Effector memory CD8-positive, alpha-beta T cell (primary cell): Measurements from ENCODE around the gene TMEM97.
"Not testable (repeated sequence)": the region's sequence is repeated elsewhere in the genome, so short reads cannot be mapped to it uniquely, and the experiment has no call there.

Source experiments
- ATAC-seq: fragments of 150-1000 bp; cut with Tn5 transposase; replicated peaks from 2 replicates; pipeline ENCODE4 v1.10.0; 2021; ENCODE audit warnings: mild to moderate bottlenecking, moderate library complexity
- DNase-seq, 3 experiments: peaks; one replicate each; pipeline ENCODE4 v3.0.0; 2021
- H3K27ac Mint-ChIP-seq, 2 donors: one replicate each; pipeline ENCODE4 v1.8.0; 2022; ENCODE audit warnings: mild to moderate bottlenecking in 2 of 2, mixed read lengths in 2 of 2, moderate library complexity in 2 of 2
- H3K27me3 Mint-ChIP-seq, 2 donors: one replicate each; pipeline ENCODE4 v1.8.0; 2022; ENCODE audit warnings: mixed read lengths in 2 of 2
- H3K36me3 Mint-ChIP-seq: one replicate; pipeline ENCODE4 v1.8.0; 2022; ENCODE audit warnings: mild to moderate bottlenecking, moderate library complexity, mixed read lengths; ENCODE audit not compliant: insufficient read depth
- H3K4me1 Mint-ChIP-seq, 2 donors: one replicate each; pipeline ENCODE4 v1.8.0; 2022; ENCODE audit warnings: low read depth in 2 of 2, mixed read lengths in 2 of 2
- H3K4me3 Mint-ChIP-seq, 2 donors: one replicate each; pipeline ENCODE4 v1.8.0; 2022; ENCODE audit warnings: mild to moderate bottlenecking in 2 of 2, mixed read lengths in 2 of 2, moderate library complexity in 2 of 2
- H3K9me3 Mint-ChIP-seq, 2 donors: one replicate each; pipeline ENCODE4 v1.8.0; 2022; ENCODE audit warnings: mixed read lengths in 2 of 2
- total RNA-seq, 9 experiments: gene quantifications; one replicate each; lab custom pipeline; 2026; lab: John Stamatoyannopoulos, UW

Gene TMEM97
- total RNA-seq: 4.5 to 39.0 (median 8.5) reads per million in 9 experiments

DNA sequence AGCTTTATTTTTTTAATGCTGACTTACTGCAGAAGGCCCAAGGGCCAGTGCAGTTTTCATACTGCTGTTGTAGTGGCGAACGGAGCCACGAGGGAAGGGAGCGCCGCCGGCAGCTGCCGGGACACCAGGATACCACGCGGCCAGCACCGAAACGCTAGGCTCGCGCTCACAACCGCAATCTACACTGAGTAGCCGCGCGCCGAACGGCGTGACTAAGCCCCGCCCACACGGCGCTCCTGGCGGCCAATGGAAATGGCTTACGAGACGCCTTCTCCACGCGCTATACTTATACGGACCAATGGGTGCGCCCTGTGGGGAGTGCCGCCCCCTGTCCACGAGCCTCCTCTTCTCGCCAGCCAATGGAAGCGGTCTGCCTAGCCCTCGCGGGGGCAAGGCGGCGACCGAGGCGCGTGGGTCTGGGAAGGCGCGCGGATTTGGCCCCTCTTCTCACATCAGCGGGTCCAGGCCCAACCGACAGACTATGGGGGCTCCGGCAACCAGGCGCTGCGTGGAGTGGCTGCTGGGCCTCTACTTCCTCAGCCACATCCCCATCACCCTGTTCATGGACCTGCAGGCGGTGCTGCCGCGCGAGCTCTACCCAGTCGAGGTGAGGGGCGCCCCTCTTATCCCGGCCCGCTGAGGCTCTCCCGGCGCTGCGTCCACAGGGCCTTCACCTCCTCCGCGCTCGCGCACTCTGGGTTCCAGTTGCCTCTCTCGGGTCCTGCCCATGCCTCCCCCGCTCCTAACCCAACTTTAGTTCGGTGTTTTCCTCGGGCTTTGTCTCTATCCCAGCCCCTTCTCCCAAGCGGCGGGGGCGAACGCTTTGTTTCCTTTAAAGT, at the start of gene TMEM97:
TMEM97 (plus strand) TSS at position 442 of the 839 bp plus-strand sequence; CDS start at position 482, 40 bp downstream.
- peak within 1 kb of the TSS; percentile 87 to 90 for H3K4me3 Mint-ChIP-seq
- H3K4me1 Mint-ChIP-seq: peaks cover 14 to 18% of the 10 kb centered on the region in 2 donors
- H3K9me3 Mint-ChIP-seq: no peaks in the 10 kb centered on the region
- H3K36me3 Mint-ChIP-seq: peaks cover 15% of the 10 kb centered on the region
- H3K27ac Mint-ChIP-seq: peak within 1 kb of the TSS; percentile 44 to 54
- peak; percentile 97 for ATAC-seq
- DNase-seq: peak; percentile 90 to 92 (median 92)
- H3K27me3 Mint-ChIP-seq: no peaks in the 10 kb centered on the region

- no peak overlapping the region for H3K27ac Mint-ChIP-seq
- no peaks in the 10 kb centered on the region for H3K9me3 Mint-ChIP-seq
- H3K4me3 Mint-ChIP-seq: no peak overlapping the region
- peaks cover 35 to 53% of the 10 kb centered on the region in 2 donors for H3K27me3 Mint-ChIP-seq
- no peak for DNase-seq
- no peaks in the 10 kb centered on the region for H3K36me3 Mint-ChIP-seq
- peaks cover 5 to 7% of the 10 kb centered on the region in 2 donors for H3K4me1 Mint-ChIP-seq
- no peak for ATAC-seq
Measured at GRCh38 chr17:28270055-28270454, 48.9 kb upstream of the TMEM97 start.

- no peaks in the 10 kb centered on the region for H3K9me3 Mint-ChIP-seq
- no peaks in the 10 kb centered on the region for H3K36me3 Mint-ChIP-seq
- no peak for ATAC-seq
- no peak for DNase-seq
- peaks cover 6 to 8% of the 10 kb centered on the region in 2 donors for H3K4me1 Mint-ChIP-seq
- no peak overlapping the region for H3K4me3 Mint-ChIP-seq
- peaks cover 39 to 56% of the 10 kb centered on the region in 2 donors for H3K27me3 Mint-ChIP-seq
- H3K27ac Mint-ChIP-seq: no peak overlapping the region
Measured at GRCh38 chr17:28270926-28271325, 48.1 kb upstream of the TMEM97 start.

- Mint-ChIP-seq H3K4me1 (peaks cover 6 to 8% of the 10 kb centered on the region in 2 donors), H3K27me3 (peaks cover 43 to 61% of the 10 kb centered on the region in 2 donors), H3K4me3 (no peak overlapping the region), H3K27ac (no peak overlapping the region), H3K9me3 (no peaks in the 10 kb centered on the region), H3K36me3 (no peaks in the 10 kb centered on the region)
- DNase-seq (no peak), ATAC-seq (no peak)
Measured at GRCh38 chr17:28271431-28271830, 47.6 kb upstream of the TMEM97 start.

DNA sequence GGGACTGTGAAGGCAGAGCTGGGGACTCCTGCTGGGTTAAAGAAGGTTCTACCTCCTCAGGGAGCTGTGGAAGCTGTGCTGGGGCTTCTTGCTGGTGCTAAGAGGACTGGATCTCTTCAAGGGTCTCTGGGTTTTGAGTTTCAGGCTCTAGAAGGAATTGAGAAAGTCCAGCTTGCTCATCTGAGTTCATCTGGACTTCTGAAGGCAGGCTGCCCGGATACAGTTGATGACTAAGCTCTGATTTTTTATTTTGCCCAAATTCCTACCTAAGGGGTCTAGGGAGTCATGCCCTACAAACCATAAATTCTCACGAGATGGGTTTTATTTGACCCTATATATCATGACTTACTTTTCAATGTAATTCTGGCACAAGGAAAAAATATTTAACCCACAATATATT, 46.8 kb upstream of the TMEM97 start:
- Mint-ChIP-seq H3K9me3 (no peaks in the 10 kb centered on the region), H3K4me1 (peaks cover 6 to 8% of the 10 kb centered on the region in 2 donors), H3K27ac (no peak overlapping the region), H3K36me3 (no peaks in the 10 kb centered on the region), H3K27me3 (peaks cover 44 to 64% of the 10 kb centered on the region in 2 donors), H3K4me3 (no peak overlapping the region)
- ATAC-seq: no peak
- no peak for DNase-seq

DNA sequence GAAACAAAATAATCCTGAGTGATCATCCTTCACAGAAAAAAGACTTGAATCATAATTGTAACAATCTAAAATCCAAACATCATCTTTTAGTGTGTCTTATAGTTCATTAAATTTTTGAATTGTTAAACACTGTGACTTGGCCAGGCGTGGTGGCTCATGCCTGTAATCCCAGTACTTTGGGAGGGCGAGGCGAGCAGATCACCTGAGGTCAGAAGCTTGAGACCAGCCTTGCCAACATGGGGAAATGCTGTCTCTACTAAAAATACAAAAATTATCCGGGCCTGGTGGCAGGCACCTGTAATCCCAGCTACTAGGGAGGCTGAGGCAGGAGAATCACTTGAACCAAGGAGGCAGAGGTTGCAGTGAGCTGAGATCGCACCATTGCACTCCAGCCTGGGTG, 45.7 kb upstream of the TMEM97 start:
- not testable (repeated sequence) for H3K9me3 Mint-ChIP-seq, H3K27ac Mint-ChIP-seq, H3K36me3 Mint-ChIP-seq, H3K4me3 Mint-ChIP-seq, ATAC-seq, DNase-seq
- Mint-ChIP-seq H3K27me3 (peaks cover 48 to 67% of the 10 kb centered on the region in 2 donors), H3K4me1 (peaks cover 14 to 16% of the 10 kb centered on the region in 2 donors)

DNA sequence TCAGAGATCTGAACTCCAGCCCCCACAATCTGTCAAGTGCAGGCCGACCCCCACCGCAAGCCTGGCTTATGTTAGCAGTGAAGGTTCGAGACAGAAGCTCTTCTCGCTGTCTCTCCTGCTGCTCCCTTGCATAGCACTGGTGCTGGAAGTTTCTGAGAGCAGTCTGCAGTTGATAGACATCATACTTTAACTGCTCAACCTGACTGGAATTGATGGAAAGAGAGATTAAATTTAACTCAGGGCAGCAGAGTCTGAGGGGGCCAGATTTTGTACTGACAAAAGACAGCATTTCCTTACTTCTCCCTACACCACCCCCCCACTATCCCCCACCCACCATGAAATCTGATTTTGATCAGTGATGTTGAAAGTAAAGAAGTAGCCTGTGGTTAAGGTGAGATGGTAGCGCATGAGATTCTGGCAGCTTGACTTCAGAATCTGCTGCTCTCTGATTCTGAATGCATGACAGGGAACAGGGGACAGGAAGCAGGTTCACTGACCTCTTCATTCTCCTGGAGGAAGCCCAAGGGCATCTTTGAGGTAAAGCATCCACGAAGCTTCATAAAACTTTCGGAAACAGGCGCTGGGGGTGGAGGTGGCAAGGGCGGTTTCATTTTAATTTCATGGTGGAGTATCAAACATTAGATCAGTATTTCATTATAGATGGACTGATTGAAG, 44.3 kb upstream of the TMEM97 start:
- ATAC-seq (no peak), DNase-seq (no peak)
- Mint-ChIP-seq H3K4me1 (peaks cover 16 to 20% of the 10 kb centered on the region in 2 donors), H3K27ac (no peak overlapping the region), H3K36me3 (peaks cover 10% of the 10 kb centered on the region), H3K9me3 (no peaks in the 10 kb centered on the region), H3K27me3 (peaks cover 55 to 69% of the 10 kb centered on the region in 2 donors), H3K4me3 (no peak overlapping the region)

DNA sequence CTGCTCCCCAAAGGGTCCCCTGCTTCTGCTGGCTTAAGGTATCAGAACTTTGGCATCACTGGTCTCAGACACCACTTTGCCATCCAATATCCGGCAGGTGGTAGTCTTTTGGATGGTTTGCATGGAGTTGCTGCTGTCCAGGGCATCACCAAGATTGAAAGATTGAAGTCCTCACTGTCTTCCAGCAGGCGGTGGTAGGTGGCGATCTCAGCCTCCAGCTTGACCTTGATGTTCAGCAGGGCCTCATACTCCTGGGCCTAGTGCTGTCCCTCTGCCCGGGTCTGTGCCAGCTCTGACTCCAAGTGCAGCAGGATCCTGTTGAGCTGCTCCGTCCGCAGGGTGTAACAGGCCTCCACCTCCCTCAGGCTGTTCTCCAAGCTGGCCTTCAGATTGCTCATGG, 43.0 kb upstream of the TMEM97 start:
- no peaks in the 10 kb centered on the region for H3K9me3 Mint-ChIP-seq
- H3K4me1 Mint-ChIP-seq: peaks cover 16 to 20% of the 10 kb centered on the region in 2 donors
- no peak overlapping the region for H3K4me3 Mint-ChIP-seq
- ATAC-seq (no peak), DNase-seq (no peak)
- peaks cover 51 to 56% of the 10 kb centered on the region in 2 donors for H3K27me3 Mint-ChIP-seq
- peaks cover 10% of the 10 kb centered on the region for H3K36me3 Mint-ChIP-seq
- H3K27ac Mint-ChIP-seq: no peak overlapping the region

GRCh38 chr17:28279411-28279810, 39.6 kb upstream of the TMEM97 start:
- Mint-ChIP-seq H3K27me3 (peaks cover 24 to 30% of the 10 kb centered on the region in 2 donors), H3K4me1 (peaks cover 16 to 19% of the 10 kb centered on the region in 2 donors), H3K27ac (no peak overlapping the region), H3K9me3 (no peaks in the 10 kb centered on the region), H3K36me3 (peaks cover 12% of the 10 kb centered on the region), H3K4me3 (no peak overlapping the region)
- DNase-seq (no peak), ATAC-seq (no peak)

- peaks cover 10 to 11% of the 10 kb centered on the region in 2 donors for H3K4me1 Mint-ChIP-seq
- ATAC-seq: no peak
- no peak overlapping the region for H3K27ac Mint-ChIP-seq
- DNase-seq: no peak
- peaks cover 14 to 20% of the 10 kb centered on the region in 2 donors for H3K27me3 Mint-ChIP-seq
- no peak overlapping the region for H3K4me3 Mint-ChIP-seq
- H3K36me3 Mint-ChIP-seq: peaks cover 16% of the 10 kb centered on the region
- no peaks in the 10 kb centered on the region for H3K9me3 Mint-ChIP-seq
Measured at GRCh38 chr17:28280826-28281225, 38.2 kb upstream of the TMEM97 start.

DNA sequence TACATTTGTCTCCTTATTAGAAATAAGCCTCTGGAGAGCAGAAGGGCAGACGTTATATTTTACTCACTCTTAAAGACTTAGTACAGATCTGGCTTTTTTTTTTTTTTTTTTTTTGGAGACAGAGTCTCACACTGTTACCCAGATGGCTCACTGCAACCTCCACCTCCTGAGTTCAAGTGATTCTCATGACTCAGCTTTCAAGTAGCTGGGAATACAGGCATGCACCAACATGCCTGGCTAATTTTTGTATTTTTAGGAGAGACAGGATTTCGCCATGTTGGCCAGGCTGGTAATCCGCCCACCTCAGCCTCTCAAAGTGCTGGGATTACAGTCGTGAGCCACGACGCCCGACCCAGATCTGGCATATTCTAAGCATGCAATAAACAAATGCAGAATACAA, 36.4 kb upstream of the TMEM97 start:
- Mint-ChIP-seq H3K27ac (no peak overlapping the region), H3K36me3 (peaks cover 16% of the 10 kb centered on the region), H3K9me3 (no peaks in the 10 kb centered on the region), H3K4me3 (no peak overlapping the region), H3K27me3 (peaks cover 7 to 15% of the 10 kb centered on the region in 2 donors), H3K4me1 (peaks cover 9 to 11% of the 10 kb centered on the region in 2 donors)
- DNase-seq: no peak
- ATAC-seq: no peak

- H3K4me1 Mint-ChIP-seq: no peaks in the 10 kb centered on the region
- H3K36me3 Mint-ChIP-seq: peaks cover 6% of the 10 kb centered on the region
- H3K27ac Mint-ChIP-seq: no peak overlapping the region
- DNase-seq: no peak
- no peaks in the 10 kb centered on the region for H3K27me3 Mint-ChIP-seq
- no peak for ATAC-seq
- no peaks in the 10 kb centered on the region for H3K9me3 Mint-ChIP-seq
- no peak overlapping the region for H3K4me3 Mint-ChIP-seq
Measured at GRCh38 chr17:28285965-28286364, 33.0 kb upstream of the TMEM97 start.

DNA sequence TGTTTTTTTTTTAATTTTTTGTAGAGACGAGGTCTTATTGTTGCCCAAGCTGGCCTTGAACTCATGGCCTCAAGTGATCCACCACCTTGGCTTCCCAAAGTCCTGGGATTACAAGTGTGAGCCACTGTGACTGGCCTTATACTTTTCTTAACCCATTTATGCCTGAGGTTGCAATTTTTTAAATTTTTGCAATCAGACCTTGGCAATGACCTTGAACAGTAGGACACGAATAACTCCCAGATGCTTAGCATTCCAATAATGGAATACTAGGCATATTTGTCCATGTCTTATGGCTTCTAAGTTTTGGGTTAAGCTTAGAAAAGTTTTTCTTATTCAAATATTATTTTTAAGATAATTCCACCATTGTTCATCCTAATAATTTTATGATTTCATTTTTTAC, 28.3 kb upstream of the TMEM97 start:
- Mint-ChIP-seq H3K27me3 (peaks cover 27 to 31% of the 10 kb centered on the region in 2 donors), H3K27ac (no peak overlapping the region), H3K4me3 (no peak overlapping the region), H3K36me3 (no peaks in the 10 kb centered on the region), H3K9me3 (no peaks in the 10 kb centered on the region), H3K4me1 (no peaks in the 10 kb centered on the region)
- DNase-seq: no peak
- ATAC-seq: no peak
